ENCODE data around the gene LOX. TPM values are rescaled to one million over a fixed set of nuclear protein-coding genes. Genes with fewer than 3 reads are reported as not detected.

The LOX gene
- total RNA-seq, 1 donor from 2014 or later: 26.8 TPM

DNA sequence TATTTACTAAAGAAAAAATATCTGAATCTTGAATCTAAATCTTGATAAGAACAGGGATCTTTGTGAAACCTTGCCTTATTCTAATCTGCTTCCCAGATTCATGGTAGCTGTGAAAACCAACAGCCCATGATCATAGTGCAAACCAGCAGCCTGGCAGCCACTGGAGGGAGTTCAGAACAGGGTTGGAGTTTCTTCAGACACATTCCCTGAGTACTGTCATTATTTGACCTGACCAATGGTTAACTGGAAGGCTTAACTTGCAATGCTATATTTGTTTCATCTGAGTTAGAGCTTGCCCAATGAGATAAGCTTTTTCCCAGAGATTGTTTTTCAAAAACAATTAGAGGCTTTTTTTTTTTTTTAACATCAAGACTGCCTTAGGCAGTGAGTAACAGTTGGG lies 47.8 kb downstream of the LOX start:
- no peak overlapping the region for H3K4me3 ChIP-seq
- peaks cover 17% of the 10 kb centered on the region for H3K36me3 ChIP-seq
- H3K4me1 ChIP-seq: no peaks in the 10 kb centered on the region
- H3K9me3 ChIP-seq: no peaks in the 10 kb centered on the region
- intact Hi-C loops (cut with DNase I): no loop called here
- TF ChIP-seq, protein P1, sequence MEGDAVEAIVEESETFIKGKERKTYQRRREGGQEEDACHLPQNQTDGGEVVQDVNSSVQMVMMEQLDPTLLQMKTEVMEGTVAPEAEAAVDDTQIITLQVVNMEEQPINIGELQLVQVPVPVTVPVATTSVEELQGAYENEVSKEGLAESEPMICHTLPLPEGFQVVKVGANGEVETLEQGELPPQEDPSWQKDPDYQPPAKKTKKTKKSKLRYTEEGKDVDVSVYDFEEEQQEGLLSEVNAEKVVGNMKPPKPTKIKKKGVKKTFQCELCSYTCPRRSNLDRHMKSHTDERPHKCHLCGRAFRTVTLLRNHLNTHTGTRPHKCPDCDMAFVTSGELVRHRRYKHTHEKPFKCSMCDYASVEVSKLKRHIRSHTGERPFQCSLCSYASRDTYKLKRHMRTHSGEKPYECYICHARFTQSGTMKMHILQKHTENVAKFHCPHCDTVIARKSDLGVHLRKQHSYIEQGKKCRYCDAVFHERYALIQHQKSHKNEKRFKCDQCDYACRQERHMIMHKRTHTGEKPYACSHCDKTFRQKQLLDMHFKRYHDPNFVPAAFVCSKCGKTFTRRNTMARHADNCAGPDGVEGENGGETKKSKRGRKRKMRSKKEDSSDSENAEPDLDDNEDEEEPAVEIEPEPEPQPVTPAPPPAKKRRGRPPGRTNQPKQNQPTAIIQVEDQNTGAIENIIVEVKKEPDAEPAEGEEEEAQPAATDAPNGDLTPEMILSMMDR (IDR thresholded peaks at IDR 0.05): no peak
- H3K27ac ChIP-seq: no peak overlapping the region
- DNase-seq: no peak
- H3K27me3 ChIP-seq: no peaks in the 10 kb centered on the region
- no peak for ATAC-seq

- Histone ChIP-seq H3K4me1 (no peaks in the 10 kb centered on the region), H3K9me3 (no peaks in the 10 kb centered on the region), H3K27me3 (no peaks in the 10 kb centered on the region), H3K4me3 (no peak overlapping the region), H3K36me3 (peaks cover 17% of the 10 kb centered on the region), H3K27ac (no peak overlapping the region)
- DNase-seq: no peak
- intact Hi-C loops (cut with DNase I): no loop called here
- TF ChIP-seq, protein P1 (IDR thresholded peaks at IDR 0.05): no peak
- no peak for ATAC-seq
Observed at GRCh38 chr5:122029818-122030217, 48.2 kb downstream of the LOX start.

GRCh38 chr5:122022966-122023365 lies 55.1 kb downstream of the LOX start:
- H3K36me3 ChIP-seq: peaks cover 51% of the 10 kb centered on the region
- DNase-seq: no peak
- no peak for ATAC-seq
- intact Hi-C loops (cut with DNase I): no loop called here
- no peak overlapping the region for H3K4me3 ChIP-seq
- no peaks in the 10 kb centered on the region for H3K4me1 ChIP-seq
- no peaks in the 10 kb centered on the region for H3K27me3 ChIP-seq
- H3K9me3 ChIP-seq: no peaks in the 10 kb centered on the region
- TF ChIP-seq, protein P1 (IDR thresholded peaks at IDR 0.05): no peak
- H3K27ac ChIP-seq: no peak overlapping the region

DNA sequence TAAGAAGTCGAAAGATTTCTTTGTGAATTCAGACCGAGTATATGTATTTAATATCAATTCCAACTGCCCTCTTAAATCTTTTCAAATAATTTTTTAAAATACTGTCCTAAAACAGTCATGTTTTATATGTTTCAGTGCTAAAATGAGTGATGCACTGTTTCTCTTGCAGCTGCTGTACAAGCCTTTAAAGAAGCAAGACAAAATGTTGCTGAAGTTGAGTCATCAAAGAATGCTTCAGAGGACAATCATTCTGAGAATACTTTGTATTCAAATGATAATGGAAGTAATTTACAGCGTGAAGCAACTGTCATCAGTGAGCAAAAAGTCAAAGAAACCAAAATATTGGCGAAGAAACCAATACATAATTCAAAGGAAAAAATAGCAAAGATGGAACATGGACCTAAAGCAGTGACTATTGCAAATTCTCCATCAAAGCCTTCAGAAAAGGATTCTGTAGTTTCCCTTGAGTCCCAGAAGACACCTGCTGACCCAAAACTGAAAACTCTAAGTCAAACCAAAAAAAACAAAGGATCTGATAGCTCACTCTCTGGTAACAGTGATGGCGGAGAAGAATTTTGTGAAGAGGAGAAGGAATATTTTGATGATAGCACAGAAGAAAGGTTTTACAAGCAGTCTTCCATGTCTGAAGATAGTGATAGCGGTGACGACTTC lies 58.0 kb downstream of the LOX start:
- ATAC-seq (no peak), DNase-seq (no peak)
- intact Hi-C loops (cut with DNase I): no loop called here

DNA sequence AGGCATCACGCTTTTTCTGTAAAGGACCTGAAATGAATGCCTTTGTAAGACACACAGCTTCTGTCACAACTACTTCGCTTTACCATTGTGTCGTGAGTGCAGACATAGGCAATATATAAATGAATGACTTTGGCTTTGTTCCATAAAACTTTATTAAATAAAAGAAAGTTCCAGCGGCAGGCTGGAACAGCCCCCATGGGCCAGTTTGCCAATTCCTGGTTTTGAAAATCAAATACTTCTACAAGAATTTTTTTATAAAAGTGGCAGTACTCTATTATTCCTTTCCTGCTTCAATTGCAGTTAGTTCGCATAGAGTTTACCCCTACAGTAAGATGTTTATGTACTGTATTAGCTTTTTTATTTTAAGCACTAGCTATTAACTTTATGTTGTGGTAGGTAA lies 62.6 kb downstream of the LOX start:
- Histone ChIP-seq H3K27me3 (no peaks in the 10 kb centered on the region), H3K4me1 (no peaks in the 10 kb centered on the region), H3K9me3 (no peaks in the 10 kb centered on the region), H3K27ac (no peak overlapping the region), H3K4me3 (no peak overlapping the region), H3K36me3 (peaks cover 8% of the 10 kb centered on the region)
- intact Hi-C loops (cut with DNase I): no loop called here
- DNase-seq (no peak), ATAC-seq (no peak)
- TF ChIP-seq, protein P1 (IDR thresholded peaks at IDR 0.05): no peak

More for the DNA sequence above, 58.0 kb downstream of the LOX start:
- Histone ChIP-seq H3K36me3 (peaks cover 38% of the 10 kb centered on the region), H3K4me1 (no peaks in the 10 kb centered on the region), H3K9me3 (no peaks in the 10 kb centered on the region), H3K4me3 (no peak overlapping the region), H3K27ac (no peak overlapping the region), H3K27me3 (no peaks in the 10 kb centered on the region)
- TF ChIP-seq, protein P1 (IDR thresholded peaks at IDR 0.05): no peak
